ENCODE measurements around the gene KCNMA1.

The KCNMA1 gene

GRCh38 chr10:76977046-76977445 lies 660.6 kb downstream of the KCNMA1 start:
- H3K4me3 ChIP-seq (ENCODE audit: low read depth, low read length), result no peak overlapping the region
- DNase-seq (ENCODE audit: low read depth), result no peak
- no peak for TF ChIP-seq CTCF (IDR thresholded peaks at IDR 0.05; ENCODE audit: low read depth, low read length)
- TF ChIP-seq, protein P1, sequence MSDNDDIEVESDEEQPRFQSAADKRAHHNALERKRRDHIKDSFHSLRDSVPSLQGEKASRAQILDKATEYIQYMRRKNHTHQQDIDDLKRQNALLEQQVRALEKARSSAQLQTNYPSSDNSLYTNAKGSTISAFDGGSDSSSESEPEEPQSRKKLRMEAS (IDR thresholded peaks at IDR 0.05; ENCODE audit: low read depth, low read length), result no peak
- no peak for TF ChIP-seq MYC (IDR thresholded peaks at IDR 0.05; ENCODE audit: low read depth, low read length)
- TF ChIP-seq POLR2A (IDR thresholded peaks at IDR 0.05; ENCODE audit: extremely low read depth, insufficient read length), result no peak

GRCh38 chr10:76976142-76976541 lies 661.5 kb downstream of the KCNMA1 start:
- H3K4me3 ChIP-seq (ENCODE audit: low read depth, low read length), result no peak overlapping the region
- TF ChIP-seq CTCF (IDR thresholded peaks at IDR 0.05; ENCODE audit: low read depth, low read length) (no peak), MYC (IDR thresholded peaks at IDR 0.05; ENCODE audit: low read depth, low read length) (no peak), POLR2A (IDR thresholded peaks at IDR 0.05; ENCODE audit: extremely low read depth, insufficient read length) (no peak)
- TF ChIP-seq, protein P1 (IDR thresholded peaks at IDR 0.05; ENCODE audit: low read depth, low read length), result no peak
- no peak for DNase-seq (ENCODE audit: low read depth)

GRCh38 chr10:76975126-76975525 lies 662.5 kb downstream of the KCNMA1 start:
- no peak for TF ChIP-seq MYC (IDR thresholded peaks at IDR 0.05; ENCODE audit: low read depth, low read length)
- TF ChIP-seq CTCF (IDR thresholded peaks at IDR 0.05; ENCODE audit: low read depth, low read length), result no peak
- TF ChIP-seq POLR2A (IDR thresholded peaks at IDR 0.05; ENCODE audit: extremely low read depth, insufficient read length), result no peak
- TF ChIP-seq, protein P1 (IDR thresholded peaks at IDR 0.05; ENCODE audit: low read depth, low read length), result no peak
- no peak for DNase-seq (ENCODE audit: low read depth)
- H3K4me3 ChIP-seq (ENCODE audit: low read depth, low read length), result no peak overlapping the region

DNA sequence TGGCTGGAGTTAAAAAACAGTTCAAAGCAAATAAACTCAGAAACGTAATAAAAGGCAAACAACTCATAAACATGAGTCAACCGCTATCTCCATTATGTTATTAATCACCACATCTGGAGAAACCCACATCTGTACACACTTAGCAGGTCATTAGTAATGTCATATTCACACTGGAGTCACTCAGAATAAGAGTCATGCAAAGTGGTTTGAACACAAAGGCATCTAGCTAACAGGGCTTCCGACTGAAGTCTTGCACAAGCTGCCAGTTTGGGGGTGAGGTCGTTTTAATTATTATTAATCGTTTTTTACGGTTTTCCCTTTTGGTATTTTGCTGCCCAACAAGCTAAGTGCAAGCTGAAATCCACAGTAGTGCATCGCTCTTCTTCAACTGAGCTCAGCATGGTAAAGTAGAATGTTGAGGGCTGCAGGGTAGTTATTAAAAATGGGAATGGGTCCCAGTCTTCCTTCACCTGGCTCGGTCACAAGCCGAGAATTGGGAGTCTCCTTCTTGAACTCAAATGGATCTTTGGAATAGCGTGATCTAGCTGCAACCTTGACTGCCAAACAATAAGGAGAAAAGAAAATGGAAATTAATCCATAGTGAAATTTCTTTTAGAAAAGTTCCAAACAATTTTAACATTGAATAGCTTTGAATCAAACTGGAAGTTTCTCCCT lies 663.5 kb downstream of the KCNMA1 start:
- TF ChIP-seq CTCF (IDR thresholded peaks at IDR 0.05; ENCODE audit: low read depth, low read length) (no peak), MYC (IDR thresholded peaks at IDR 0.05; ENCODE audit: low read depth, low read length) (no peak), POLR2A (IDR thresholded peaks at IDR 0.05; ENCODE audit: extremely low read depth, insufficient read length) (no peak)
- TF ChIP-seq, protein P1 (IDR thresholded peaks at IDR 0.05; ENCODE audit: low read depth, low read length), result no peak
- H3K4me3 ChIP-seq (ENCODE audit: low read depth, low read length), result no peak overlapping the region
- no peak for DNase-seq (ENCODE audit: low read depth)

GRCh38 chr10:76973091-76974016 lies 664.3 kb downstream of the KCNMA1 start:
- no peak for DNase-seq (ENCODE audit: low read depth)
- H3K4me3 ChIP-seq (ENCODE audit: low read depth, low read length), result no peak overlapping the region
- TF ChIP-seq POLR2A (IDR thresholded peaks at IDR 0.05; ENCODE audit: extremely low read depth, insufficient read length) (no peak), CTCF (IDR thresholded peaks at IDR 0.05; ENCODE audit: low read depth, low read length) (no peak), MYC (IDR thresholded peaks at IDR 0.05; ENCODE audit: low read depth, low read length) (no peak)
- TF ChIP-seq, protein P1 (IDR thresholded peaks at IDR 0.05; ENCODE audit: low read depth, low read length), result no peak

All from NB4 (cell line).